Body of pancreas (tissue), 4 donors: ENCODE results near the gene CPNE7.

Source experiments
- POLR2A ChIP-seq, 3 donors: fragments of 450-650 bp; IDR thresholded peaks; one replicate each; pipeline ENCODE4 v1.6.1; 2016; ENCODE audit warnings: antibody characterized with exemption in 3 of 3, mild to moderate bottlenecking in 2 of 3
- TF ChIP-seq, protein P1 (sequence below), 7 experiments: fragments of 450-650 bp in 4 of 7; fragments of 200-600 bp in 3 of 7; sonication (generic) in 3 of 7; IDR thresholded peaks; one replicate each; pipeline ENCODE4 v1.5.1; 2016 to 2019; ENCODE audit warnings: antibody characterized with exemption in 7 of 7

DNA sequence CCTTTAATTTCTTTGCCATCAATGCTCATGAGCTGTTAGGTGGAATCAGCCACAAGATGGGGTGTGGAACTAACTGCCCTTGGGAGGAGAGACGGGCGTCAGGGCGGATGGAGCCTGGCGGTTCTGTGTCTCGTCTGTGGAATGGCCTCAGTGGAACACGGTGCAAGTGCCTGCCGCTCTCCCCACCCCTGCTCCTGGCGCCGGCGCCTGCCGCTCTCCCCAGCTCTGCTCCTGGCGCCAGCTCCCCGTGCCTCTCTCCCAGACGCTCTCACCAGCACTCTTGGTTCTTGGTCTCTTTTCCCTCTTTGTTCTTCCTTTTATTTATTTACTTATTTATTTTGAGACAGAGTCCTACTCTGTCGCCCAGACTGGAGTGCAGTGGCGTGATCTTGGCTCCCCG lies 28.3 kb upstream of the CPNE7 start:
- no peak for TF ChIP-seq POLR2A (IDR thresholded peaks at IDR 0.05)
- TF ChIP-seq, protein P1, sequence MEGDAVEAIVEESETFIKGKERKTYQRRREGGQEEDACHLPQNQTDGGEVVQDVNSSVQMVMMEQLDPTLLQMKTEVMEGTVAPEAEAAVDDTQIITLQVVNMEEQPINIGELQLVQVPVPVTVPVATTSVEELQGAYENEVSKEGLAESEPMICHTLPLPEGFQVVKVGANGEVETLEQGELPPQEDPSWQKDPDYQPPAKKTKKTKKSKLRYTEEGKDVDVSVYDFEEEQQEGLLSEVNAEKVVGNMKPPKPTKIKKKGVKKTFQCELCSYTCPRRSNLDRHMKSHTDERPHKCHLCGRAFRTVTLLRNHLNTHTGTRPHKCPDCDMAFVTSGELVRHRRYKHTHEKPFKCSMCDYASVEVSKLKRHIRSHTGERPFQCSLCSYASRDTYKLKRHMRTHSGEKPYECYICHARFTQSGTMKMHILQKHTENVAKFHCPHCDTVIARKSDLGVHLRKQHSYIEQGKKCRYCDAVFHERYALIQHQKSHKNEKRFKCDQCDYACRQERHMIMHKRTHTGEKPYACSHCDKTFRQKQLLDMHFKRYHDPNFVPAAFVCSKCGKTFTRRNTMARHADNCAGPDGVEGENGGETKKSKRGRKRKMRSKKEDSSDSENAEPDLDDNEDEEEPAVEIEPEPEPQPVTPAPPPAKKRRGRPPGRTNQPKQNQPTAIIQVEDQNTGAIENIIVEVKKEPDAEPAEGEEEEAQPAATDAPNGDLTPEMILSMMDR (IDR thresholded peaks at IDR 0.05): no peak
